Peyer's patch (tissue), 4 donors: ENCODE results near the gene PPP2R5D. TPM values are rescaled to one million over a fixed set of nuclear protein-coding genes. Genes with fewer than 3 reads are reported as not detected.
A peak's percentile ranks its signal among the peaks of the same experiment; 100 is the strongest.
"Not testable (repeated sequence)": the region's sequence is repeated elsewhere in the genome, so short reads cannot be mapped to it uniquely, and the experiment has no call there.

Experiments used
- DNase-seq, 3 donors: peaks; one replicate each; pipeline ENCODE4 v3.0.0-alpha.2; 2017 to 2019
- H3K27ac ChIP-seq, 4 donors: fragments of 200-600 bp; sonication (generic); one replicate each; pipeline ENCODE4 v1.5.1; 2016 to 2019
- H3K27me3 ChIP-seq, 2 donors: fragments of 200-600 bp; sonication (generic); one replicate each; pipeline ENCODE4 v1.5.1; 2019
- H3K36me3 ChIP-seq, 3 donors: fragments of 200-600 bp; sonication (generic); one replicate each; pipeline ENCODE4 v1.5.1; 2016 to 2019
- H3K4me1 ChIP-seq, 4 donors: fragments of 200-600 bp; sonication (generic); one replicate each; pipeline ENCODE4 v1.5.1; 2016 to 2019
- H3K4me3 ChIP-seq, 4 donors: fragments of 200-600 bp; sonication (generic); 1 replicate in 3 of 4; 2 replicates in 1 of 4; pipeline ENCODE4 v1.5.1; 2016 to 2019; ENCODE audit warnings: mild to moderate bottlenecking in 1 of 4
- H3K9me3 ChIP-seq, 4 donors: fragments of 200-600 bp; sonication (generic); one replicate each; pipeline ENCODE4 v1.5.1; 2016 to 2019; ENCODE audit warnings: mild to moderate bottlenecking in 1 of 4
- CTCF ChIP-seq, 6 experiments: fragments of 450-650 bp in 4 of 6; fragments of 200-600 bp in 2 of 6; sonication (generic) in 1 of 6; IDR thresholded peaks; one replicate each; pipeline ENCODE4 v1.5.1; 2017 to 2019; ENCODE audit warnings: antibody characterized with exemption in 6 of 6, mild to moderate bottlenecking in 3 of 6, moderate library complexity in 1 of 6
- POLR2A ChIP-seq, 2 donors: fragments of 450-650 bp; IDR thresholded peaks; one replicate each; pipeline ENCODE4 v1.5.1; 2017; ENCODE audit warnings: antibody characterized with exemption in 2 of 2, mild to moderate bottlenecking in 2 of 2, moderate library complexity in 2 of 2
- total RNA-seq, 4 donors: library from RNA; depleted of rRNA; stranded (reverse); fragments of >200 nt; gene quantifications; one replicate each; pipeline ENCODE4 v1.1.0, GENCODE V29; 2016

The PPP2R5D gene
- total RNA-seq, 4 donors from 2014 or later = 84.2 to 177 (median 152) TPM

- Histone ChIP-seq H3K27ac (peak overlapping the region in 1 of 4 donors; percentile 97), H3K9me3 (no peaks in the 10 kb centered on the region), H3K27me3 (no peaks in the 10 kb centered on the region), H3K4me3 (no peak overlapping the region), H3K36me3 (peaks cover 0 to 19% (median 0%) of the 10 kb centered on the region in 3 donors), H3K4me1 (peaks cover 0 to 61% (median 6%) of the 10 kb centered on the region in 4 donors)
- no peak for DNase-seq
- TF ChIP-seq POLR2A (IDR thresholded peaks at IDR 0.05) (no peak), CTCF (IDR thresholded peaks at IDR 0.05) (no peak)
These were observed 4.2 kb downstream of the PPP2R5D start for GRCh38 chr6:42988486-42989020.

- no peaks in the 10 kb centered on the region for H3K27me3 ChIP-seq
- H3K27ac ChIP-seq = peak overlapping the region in 3 of 4 donors; percentile 35 to 97 (median 76)
- no peaks in the 10 kb centered on the region for H3K9me3 ChIP-seq
- H3K4me1 ChIP-seq = peaks cover 0 to 58% (median 5%) of the 10 kb centered on the region in 4 donors
- peak in 1 of 2 donors; percentile 64 for TF ChIP-seq POLR2A (IDR thresholded peaks at IDR 0.05)
- no peak for TF ChIP-seq CTCF (IDR thresholded peaks at IDR 0.05)
- H3K4me3 ChIP-seq = no peak overlapping the region
- peak in 2 of 3 donors; percentile 83 to 88 for DNase-seq
- peaks cover 0 to 26% (median 0%) of the 10 kb centered on the region in 3 donors for H3K36me3 ChIP-seq
These were observed 5.6 kb downstream of the PPP2R5D start for GRCh38 chr6:42989923-42990322.

GRCh38 chr6:42993445-42993844, 9.1 kb downstream of the PPP2R5D start:
- Histone ChIP-seq H3K4me1 (peaks cover 0 to 35% (median 0%) of the 10 kb centered on the region in 4 donors), H3K27me3 (no peaks in the 10 kb centered on the region), H3K36me3 (peaks cover 0 to 26% (median 0%) of the 10 kb centered on the region in 3 donors), H3K9me3 (no peaks in the 10 kb centered on the region), H3K4me3 (no peak overlapping the region), H3K27ac (no peak overlapping the region)
- TF ChIP-seq CTCF (IDR thresholded peaks at IDR 0.05) (no peak), POLR2A (IDR thresholded peaks at IDR 0.05) (no peak)
- DNase-seq = no peak

GRCh38 chr6:42996513-42996912, 12.1 kb downstream of the PPP2R5D start:
- TF ChIP-seq POLR2A (IDR thresholded peaks at IDR 0.05) = peak; percentile 26 to 80
- TF ChIP-seq CTCF (IDR thresholded peaks at IDR 0.05) = peak in 1 of 6 experiments; percentile 12
- H3K27ac ChIP-seq = peak overlapping the region in 1 of 4 donors; percentile 65
- no peaks in the 10 kb centered on the region for H3K9me3 ChIP-seq
- peaks cover 0 to 31% (median 0%) of the 10 kb centered on the region in 3 donors for H3K36me3 ChIP-seq
- DNase-seq = no peak
- no peak overlapping the region for H3K4me3 ChIP-seq
- H3K4me1 ChIP-seq = peaks cover 0 to 11% (median 0%) of the 10 kb centered on the region in 4 donors
- no peaks in the 10 kb centered on the region for H3K27me3 ChIP-seq

- not testable (repeated sequence) for H3K4me3 ChIP-seq, DNase-seq, H3K27me3 ChIP-seq, H3K27ac ChIP-seq, H3K9me3 ChIP-seq
- Histone ChIP-seq H3K4me1 (peaks cover 0 to 11% (median 0%) of the 10 kb centered on the region in 4 donors), H3K36me3 (peaks cover 0 to 36% (median 0%) of the 10 kb centered on the region in 3 donors)
These were observed 13.8 kb downstream of the PPP2R5D start for GRCh38 chr6:42998205-42998604.

- H3K9me3 ChIP-seq = no peaks in the 10 kb centered on the region
- H3K27ac ChIP-seq = no peak overlapping the region
- no peaks in the 10 kb centered on the region for H3K27me3 ChIP-seq
- peaks cover 0 to 9% (median 0%) of the 10 kb centered on the region in 4 donors for H3K4me1 ChIP-seq
- TF ChIP-seq CTCF (IDR thresholded peaks at IDR 0.05) (no peak), POLR2A (IDR thresholded peaks at IDR 0.05) (no peak)
- no peak overlapping the region for H3K4me3 ChIP-seq
- peaks cover 0 to 48% (median 0%) of the 10 kb centered on the region in 3 donors for H3K36me3 ChIP-seq
- DNase-seq = no peak
These were observed 17.5 kb downstream of the PPP2R5D start for GRCh38 chr6:43001843-43002242.
